ENCODE results near the gene RALB. TPM values are rescaled to one million over a fixed set of nuclear protein-coding genes. Genes with fewer than 3 reads are reported as not detected.
A peak's percentile ranks its signal among the peaks of the same experiment; 100 is the strongest.

RALB gene
- total RNA-seq, 1 donor from 2014 or later: 41.7 TPM

- DNase-seq: peak; percentile 40
Measured at GRCh38 chr2:120343433-120344105, 90.9 kb downstream of the RALB start.

Small RNA genes lying within 50 kb of the gene (small RNA-seq; reads per million reads assigned to genes)
- not detected for gene MTND4LP14 (ENCODE audit: low replicate concordance)

Other genes starting within 250 kb of the RALB start
- gene EPB41L5, start 239.8 kb upstream of the RALB start, total RNA-seq: 20.7 TPM
- gene TMEM185B, start 29.5 kb upstream of the RALB start, total RNA-seq: 12.5 TPM
- 7.1 TPM for gene INHBB, start 93.3 kb downstream of the RALB start, total RNA-seq